HuH-7.5 (cell line): ENCODE measurements around the gene PNMA8C.
A peak's percentile ranks its signal among the peaks of the same experiment; 100 is the strongest.
"Not testable (repeated sequence)": the region's sequence is repeated elsewhere in the genome, so short reads cannot be mapped to it uniquely, and the experiment has no call there.

Source experiments
- DNase-seq: peaks from one replicate; pipeline ENCODE4 v3.0.0; 2011; ENCODE audit warnings: low spot score

PNMA8C gene

DNA sequence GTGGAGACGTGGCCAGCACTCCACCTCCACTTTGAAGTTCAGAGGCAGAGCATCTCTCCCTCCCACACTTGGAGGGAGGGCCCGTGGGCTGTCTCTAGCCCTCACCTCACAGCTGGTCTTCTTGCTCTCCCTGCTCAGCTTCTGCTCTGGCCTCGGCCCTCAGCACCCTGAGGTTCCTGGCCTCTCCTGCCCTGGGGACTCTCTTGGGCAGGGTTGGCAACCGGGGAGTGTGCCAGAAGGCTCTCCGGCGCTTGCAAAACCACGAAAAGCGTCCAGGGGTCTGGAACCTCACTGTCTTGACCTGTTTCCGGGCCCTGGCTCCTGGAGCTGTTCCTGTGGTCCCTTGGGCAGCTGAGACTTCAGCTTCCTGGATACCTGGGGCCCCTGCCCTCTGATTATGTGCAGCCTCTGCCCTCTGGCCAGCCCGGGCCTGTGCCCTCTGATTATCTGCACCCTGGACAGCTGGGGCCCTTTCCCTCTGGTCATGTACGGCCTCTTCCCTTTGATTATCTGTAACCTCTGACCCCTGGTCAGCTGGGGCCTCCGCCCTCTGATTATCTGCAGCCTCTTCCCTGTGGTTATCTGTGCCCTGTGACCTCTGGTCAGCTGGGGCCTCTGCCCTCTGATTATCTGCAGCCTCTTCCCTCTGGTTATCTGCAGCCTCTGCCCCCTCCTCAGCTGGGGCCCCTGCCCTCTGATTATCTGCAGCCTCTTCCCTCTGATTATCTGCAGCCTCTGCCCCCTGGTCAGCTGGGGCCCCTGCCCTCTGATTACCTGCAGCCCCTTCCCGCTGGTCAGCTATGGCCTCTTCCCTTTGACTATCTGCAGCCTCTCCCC lies 17.4 kb downstream of the PNMA8C start:
- DNase-seq, result no peak

DNA sequence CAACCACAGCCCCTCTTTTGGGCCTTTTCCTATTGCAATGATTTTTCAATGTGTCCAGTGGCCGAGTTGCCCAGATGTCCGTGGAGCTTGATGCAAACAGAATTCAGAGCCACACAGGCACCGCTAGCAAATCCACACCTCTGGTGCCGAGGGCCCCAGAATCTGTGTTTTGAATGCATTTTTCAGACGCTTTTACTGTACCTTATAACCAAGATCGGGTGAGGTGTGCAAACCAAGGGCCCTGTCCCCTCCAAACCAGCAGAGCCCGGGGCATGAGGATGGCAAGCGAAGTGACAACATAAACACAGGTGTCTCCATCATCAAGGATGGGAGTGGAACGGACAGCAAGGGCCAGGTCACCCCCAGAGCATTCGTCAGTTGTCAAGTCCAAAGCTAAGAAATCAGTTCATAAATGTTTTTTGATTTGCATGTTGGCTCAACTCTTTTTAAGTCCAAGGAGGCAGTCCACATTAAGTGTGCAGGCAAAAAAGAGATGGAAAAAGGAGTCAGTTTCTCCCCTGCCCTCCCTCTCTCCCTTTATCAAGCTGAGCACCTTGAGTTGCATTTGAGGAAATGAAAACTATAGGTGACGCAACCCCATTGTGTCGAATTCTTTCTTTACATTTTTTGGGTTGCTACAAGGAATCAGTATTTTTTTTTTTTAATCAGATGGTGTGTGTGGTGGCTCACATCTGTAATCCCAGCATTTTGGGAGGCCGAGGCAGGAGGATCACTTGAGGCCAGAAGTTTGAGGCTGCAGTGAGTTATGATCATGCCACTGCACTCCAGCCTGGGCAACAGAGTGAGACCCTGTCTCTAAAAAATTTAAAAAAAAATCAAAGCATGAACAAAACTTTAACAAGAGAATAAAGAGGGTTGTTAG lies 18.3 kb downstream of the PNMA8C start:
- no peak for DNase-seq

DNA sequence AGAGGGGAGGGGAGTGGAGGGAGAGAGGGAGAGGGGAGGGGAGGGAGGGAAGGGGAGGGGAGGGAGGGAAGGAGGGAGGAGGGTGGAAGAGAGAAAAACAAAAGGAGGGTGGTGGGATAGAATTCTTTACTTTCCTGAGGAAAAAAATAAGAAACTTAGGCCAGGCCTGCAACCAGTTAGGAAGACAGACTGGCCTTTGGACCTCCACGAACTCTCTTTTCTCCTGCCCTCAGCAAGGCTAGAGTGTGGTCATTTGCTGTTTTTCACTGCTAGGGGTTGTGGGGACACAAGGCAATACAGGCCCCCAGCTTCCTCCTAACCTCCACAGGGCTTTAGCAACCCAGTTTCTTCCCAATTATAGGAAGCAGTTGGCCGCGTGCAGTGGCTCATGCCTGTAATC lies 19.5 kb downstream of the PNMA8C start:
- no peak for DNase-seq

DNA sequence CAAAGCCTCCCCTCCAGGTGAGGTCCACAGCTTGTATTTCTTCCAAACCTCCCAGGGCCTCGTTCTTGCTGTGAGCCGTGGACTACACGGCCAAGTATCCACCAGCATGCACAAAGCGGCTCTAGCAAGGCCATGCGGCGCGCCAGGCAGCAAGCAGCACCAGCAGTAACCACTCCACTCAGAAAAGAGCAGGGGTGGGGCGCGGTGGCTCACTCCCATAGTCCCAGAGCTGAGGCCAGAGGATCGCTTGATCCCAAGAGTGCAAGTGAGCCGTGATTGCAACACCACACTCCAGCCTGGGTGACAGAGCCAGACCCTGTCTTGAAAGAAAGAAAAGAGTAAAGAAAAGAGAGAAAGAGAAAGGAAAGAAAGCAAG lies 20.1 kb downstream of the PNMA8C start:
- no peak for DNase-seq

DNA sequence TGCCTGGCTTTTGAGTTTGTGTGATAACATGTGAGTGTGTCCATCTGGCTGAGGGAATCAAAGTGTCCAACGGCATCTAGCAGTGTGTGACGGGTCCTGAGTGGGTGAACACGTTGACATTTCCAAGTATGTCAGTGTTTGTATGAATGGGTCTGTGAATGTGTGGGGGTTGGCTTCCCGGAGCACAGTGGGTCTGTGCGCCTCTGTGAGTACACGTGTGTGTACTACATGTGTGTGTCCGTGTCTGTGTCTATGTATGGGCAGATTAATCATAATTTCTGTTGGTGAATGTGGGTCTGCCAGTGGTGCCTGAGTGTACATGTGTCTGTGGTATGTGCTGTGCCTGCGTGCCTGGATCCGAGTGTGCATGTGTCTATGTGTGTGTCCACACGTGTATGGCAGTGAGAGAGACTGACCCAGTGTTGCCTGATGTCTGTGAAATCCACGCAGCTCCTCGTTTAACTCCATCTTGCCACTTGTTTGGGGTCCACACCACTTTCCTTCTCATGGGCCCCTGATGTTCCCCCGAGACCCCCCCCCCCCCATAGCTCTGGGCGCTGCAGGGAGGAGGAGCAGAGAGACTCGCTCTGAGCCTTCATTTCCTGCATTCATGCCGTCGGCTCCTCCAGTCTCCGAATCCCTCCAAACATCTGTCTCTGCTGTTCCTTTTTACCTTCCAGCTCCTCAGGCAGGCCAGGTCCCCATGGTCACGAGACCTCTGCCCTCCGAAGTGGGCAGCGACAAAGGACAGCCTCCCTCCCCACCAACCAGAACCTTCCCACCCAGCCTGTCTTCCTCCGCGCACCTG lies 20.7 kb downstream of the PNMA8C start:
- DNase-seq, result no peak

DNA sequence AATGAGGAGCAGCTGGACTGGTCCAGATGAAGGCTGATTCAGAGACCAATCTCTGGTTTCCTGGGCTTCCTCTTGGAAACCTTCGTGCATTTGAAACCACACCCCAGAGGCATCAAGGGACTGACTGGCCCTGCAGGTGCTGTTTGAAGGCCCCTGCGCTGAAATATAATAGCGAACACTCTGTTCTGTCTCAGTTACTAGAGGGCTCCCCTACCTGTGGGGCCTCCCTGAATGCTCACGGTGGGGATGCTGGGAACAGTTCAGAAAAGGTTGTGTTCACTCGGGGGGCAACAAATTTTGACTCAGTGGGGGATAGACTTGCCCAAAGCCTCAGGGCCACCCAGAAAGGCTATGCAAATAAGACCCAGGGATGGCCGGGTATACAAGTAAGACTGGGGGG lies 21.8 kb downstream of the PNMA8C start:
- DNase-seq, result no peak

DNA sequence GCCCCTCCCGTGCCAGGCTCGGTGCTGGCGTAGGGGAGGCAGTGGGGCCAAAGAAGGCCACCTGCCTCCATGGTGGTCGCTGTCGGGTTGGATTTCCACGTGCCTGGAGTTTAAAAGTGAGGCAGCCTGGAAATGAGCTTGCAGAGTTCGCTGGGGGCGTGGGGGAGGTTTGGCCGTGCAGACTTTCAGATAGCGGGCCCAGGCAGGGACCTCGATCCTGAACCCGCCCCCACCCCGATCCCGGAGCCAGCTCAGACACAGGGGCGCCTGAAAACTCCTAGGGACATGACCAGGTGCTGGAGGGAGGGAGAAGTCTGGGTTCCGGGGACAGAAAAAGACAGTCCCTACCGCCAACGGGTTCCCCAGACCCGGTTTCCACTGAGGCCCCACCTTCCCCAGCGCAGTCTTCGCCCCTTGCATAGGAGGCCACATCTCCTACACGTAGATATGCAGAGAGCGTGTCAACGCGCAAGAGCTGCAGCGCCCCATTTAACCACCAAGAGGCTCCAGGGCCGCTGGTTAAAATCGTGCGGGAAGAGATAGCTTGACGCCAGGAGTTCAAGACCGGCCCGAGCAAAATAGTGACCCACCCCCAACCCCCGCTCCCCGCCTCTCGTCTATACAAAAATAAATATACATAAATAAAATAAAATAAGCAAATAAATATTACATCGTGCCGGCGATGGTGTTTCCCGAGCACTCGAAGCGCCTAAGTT lies 23.8 kb downstream of the PNMA8C start:
- DNase-seq, result peak; percentile 68

DNA sequence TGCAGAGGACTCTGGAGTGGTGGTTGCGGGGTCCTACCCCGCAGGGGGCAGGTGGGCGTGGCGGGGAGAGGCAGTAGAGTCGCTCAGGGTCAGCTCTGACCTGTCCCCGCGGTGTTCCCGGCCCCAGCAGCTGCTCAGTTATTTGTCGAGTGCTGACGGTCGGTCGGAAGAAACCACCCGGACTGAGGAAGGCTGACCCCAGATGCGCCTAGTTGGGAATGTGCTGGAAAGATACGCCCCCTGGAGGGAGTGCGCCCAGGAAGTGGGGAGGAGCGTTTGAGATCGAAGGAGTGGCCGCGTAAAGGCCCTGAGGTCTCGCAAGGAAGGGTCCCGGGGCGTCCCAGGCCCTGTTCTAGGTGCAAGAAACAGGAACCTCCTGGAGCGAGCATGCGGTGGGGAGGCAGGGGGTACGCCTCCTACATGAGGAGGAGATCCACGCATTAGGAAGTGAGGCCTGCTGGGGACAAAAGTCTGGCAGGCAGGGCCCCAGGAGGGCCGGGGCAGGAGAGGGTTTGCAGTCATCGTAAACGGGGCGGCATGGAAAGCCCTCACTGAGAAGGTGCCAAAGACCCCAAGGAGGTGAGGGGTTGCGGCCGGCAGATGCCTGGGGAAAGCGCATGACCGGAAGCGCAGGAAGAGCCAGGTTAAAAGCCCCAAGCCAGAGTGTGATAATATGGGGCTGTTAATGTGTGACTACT lies 24.5 kb downstream of the PNMA8C start:
- peak; percentile 59 for DNase-seq

DNA sequence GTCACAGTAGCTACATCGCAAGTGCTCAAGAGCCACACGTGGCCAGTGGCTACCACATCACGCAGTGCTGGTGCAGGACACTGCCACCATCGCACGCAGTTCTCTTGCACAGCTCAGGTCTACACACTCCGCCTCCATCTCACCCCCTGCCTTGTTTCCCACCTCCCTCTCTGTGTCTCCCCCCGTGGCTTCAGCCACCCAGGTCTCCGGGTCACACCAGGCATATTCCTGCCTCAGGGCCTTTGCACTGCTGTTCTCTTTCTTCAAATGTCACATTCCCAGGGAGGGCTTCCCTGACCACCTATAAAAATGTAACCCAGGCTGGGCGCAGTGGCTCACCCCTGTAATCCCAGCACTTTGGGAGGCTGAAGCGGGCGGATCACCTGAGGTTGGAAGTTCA lies 26.0 kb downstream of the PNMA8C start:
- DNase-seq, result no peak

DNA sequence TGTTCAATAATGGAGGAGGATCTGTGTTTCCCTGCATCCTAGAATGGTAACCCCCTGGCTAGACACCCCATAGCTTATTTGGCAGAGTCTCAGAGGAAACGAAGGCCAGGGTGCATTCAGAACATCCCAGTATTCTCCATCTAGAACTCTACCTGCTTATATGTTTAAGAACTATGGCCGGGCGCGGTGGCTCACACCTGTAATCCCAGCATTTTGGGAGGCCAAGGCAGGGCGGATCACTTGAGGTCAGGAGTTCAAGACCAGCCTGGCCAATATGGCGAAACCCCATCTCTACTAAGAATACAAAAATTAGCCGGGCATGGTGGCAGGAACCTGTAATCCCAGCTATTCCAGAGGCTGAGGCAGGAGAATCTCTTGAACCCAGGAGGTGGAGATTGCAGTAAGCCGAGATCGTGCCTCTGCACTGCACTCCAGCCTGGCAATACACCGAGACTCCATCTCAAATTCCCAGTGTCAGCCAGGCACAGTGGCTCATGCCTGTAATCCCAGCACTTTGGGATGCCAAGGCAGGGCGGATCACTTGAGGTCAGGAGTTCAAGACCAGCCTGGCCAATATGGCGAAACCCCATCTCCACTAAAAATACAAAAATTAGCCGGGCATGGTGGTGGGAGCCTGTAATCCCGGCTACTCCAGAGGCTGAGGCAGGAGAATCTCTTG lies 30.8 kb downstream of the PNMA8C start:
- DNase-seq, result not testable (repeated sequence)

DNA sequence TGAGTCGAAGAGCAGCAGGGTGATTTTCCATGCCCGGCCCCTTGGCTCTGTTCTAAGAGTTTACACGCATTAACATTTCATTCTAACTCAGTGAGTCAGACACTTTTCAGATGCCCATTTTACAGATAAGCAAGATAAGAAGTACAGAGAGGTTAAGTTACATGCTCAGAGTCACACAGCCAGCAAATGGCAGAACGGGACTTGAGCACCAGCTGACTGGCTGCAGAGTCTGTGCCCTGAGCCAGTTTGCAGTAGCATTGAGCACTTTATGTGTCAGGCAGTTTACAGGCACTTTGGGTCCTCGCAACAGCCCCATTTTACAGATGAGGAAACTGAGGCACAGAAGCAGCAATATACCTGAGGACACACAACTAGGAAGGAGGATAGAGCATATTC lies 34.3 kb downstream of the PNMA8C start:
- no peak for DNase-seq

DNA sequence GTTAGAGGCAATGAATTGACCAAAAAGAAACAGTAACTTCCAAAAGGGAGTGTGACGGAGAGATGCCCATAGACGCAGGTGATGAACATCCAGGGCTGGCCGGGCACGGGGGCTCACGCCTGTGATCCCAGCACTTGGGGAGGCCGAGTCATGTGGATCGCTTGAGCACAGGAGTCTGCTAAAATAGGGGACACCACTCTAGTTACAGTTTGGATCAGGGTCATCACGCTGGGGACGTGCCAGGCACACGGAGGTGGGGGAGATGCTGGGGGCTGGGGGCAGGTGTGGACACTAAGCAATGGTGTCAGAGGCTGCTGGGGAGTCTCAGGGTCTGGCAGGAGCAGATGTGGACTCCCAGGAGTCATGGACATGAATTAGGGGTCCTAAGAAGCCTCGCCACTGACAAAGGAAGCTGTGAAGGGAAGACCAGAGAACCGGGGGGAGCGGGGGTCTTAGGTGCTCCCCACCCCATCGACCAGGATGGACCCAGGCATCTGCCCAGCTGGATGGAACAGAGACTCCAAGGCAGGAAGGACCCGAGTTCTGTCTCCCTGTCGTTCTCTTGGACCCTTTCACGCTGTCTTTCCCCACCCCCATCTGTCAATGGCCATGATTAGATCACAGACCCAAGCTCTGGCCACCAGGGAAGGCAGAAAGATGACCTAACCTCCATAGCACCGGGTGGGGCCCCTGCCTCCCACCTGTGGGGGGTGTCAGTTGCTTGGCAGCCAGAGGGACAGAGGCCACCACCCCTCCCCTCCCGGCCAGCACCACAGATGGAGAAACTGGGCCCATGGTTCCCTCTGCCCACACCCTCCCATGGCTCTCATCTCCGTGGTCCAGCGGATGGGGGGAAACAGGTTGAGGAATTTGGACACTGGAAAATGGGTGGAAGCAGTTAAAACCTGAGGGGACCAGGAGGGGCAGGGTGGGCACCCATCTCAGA lies 35.0 kb downstream of the PNMA8C start:
- DNase-seq, result no peak

DNA sequence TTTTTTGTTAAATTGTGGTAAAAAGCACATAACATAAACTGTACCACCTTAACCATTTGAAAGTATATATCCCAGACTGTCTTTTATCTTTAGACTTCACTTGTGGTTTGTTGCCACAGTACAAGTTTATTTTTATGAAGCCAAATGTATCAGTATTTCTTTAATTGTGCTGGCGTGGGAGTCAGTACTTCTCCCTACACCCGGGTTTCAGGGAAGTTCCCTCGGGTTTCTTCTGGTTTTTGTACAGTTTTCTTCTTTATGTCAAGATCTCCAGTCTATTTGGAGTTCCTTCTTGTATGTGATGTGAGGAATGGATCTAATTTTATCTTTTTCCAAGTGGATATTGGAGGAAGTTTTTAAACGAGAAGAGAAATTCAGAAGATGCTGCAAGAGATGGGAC lies 35.9 kb downstream of the PNMA8C start:
- no peak for DNase-seq

DNA sequence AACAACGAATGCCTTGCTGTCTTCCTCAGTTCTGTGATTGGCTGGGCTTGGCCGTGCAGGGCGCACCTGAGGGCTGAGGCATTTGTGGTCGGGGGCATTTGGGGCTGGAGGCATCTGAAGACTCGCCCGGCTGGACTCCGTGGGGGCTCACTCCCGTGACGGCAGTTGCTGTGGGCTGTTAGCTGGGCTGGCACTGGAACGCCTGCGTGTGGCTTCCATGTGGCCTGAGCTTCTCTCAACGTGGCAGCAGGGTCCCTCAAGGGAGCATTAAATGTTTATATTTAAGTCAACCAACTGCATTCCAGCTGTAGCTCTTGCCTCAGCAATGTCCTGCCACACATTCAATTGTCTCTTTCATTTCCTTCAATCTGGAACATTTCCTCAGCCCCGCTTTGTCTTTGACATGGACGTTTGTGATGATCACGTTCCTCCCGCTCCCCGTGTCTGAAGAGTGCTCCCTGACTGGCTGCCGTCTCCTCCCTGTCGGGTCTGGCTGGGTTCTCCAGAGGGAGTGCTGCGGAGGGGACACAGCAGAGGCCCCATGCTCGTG lies 36.4 kb downstream of the PNMA8C start:
- DNase-seq, result no peak

DNA sequence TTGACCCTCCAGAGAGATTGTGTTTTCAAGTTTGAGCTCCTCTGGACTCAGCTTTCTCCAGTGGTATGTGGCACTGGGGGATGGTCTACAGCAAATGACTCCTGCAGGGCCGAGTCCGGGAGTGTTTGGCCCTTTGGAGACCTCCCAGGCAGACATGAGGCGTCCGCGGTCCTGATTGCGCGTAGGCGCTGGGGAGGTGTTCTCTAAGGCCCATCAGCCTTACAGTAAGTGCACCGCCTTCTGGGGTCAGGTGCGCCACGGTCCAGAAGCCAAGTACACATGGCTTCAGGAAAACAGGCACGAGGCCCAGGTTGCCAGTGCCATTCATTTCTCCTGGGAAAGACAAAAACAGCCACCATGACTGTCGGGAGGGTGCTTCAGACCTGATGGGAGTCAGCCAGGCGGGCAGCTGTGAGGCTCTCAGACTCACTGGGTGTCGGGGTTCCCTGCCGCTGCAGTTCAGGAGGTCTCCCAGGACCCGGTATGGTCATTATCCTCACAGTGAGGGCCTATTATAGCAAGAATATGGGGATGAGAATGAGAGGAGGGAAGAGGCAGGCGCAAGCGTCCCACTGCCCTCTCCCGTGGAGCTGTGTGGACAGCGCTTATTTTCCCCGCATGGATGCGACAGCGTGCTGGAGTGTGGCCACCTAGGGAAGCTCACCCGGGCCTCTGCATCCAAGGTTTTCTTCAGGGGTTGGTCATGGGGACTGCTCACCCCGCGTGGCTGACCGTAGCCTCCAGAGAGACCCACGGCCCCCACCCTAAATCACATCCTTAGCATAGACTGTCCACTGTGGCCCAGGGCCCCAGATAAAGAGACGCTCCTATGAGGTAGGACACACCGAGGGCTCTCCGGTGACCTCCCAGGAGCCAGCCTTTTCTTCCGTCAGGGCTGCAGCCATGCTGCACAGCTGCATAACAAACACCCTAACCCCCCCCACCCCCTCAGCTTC lies 37.2 kb downstream of the PNMA8C start:
- no peak for DNase-seq

DNA sequence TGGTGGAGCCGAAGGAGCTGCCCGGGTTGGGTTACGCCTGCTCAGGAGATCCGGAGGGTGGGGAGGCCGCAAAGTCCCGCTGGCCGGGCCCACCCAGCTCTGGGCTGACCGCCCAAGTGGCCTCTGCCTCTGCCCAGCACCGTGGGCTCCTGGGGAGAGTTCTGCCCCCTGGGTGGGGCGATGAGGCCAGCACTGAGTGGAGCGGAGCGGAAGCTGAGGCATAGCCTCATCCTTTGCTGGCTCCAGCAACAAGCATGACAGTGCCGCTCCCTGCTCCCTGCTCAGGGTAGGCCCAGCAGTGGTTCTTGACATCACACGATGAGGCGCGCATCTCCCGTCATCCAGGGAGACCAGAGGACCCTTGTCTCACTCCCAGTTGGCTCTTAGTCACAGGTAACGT lies 37.9 kb downstream of the PNMA8C start:
- DNase-seq, result no peak

DNA sequence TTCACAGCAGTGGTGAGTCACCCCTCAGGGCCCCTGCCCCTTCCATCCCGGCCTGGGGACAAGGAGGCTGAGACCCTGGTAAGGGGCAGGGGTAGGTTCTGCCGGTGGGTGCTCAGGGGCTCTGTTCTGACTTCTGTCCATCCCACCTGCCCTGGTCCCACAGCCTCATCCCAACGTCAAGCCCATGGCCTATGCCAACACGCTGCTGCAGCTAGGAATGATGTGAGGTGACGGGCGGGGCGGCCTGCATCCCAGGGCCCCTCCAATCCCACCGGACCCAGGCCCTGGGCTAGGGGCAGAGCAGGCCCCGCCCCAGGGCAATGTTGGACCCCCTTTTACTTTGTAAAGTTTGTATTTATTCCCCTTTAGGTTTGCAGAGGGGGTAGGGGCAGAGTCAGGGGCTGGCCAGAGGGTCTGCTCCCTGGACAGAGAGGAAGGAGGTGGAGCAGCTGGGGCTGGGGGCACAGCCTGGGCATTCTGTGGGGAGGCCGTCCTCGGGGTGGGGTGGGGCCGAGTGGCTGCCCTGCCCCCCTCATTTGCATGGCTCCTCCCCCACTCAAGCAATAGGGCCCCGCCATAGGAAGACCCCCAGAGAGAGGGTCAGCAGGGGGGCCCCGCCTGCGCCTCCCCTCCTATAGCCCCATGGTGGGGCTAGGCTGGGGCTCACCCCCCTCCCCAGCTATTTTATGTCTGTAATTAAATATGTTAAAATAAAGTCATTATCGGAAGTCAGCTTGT lies 38.4 kb downstream of the PNMA8C start:
- DNase-seq, result no peak
